ENCODE data around the gene RNF151. TPM values are rescaled to one million over a fixed set of nuclear protein-coding genes. Genes with fewer than 3 reads are reported as not detected.

The RNF151 gene
- total and polyA plus RNA-seq, 2 of the 13 experiments (the other 11 are each of a cell fraction or from before 2014, with no cell fraction given), result not detected

DNA sequence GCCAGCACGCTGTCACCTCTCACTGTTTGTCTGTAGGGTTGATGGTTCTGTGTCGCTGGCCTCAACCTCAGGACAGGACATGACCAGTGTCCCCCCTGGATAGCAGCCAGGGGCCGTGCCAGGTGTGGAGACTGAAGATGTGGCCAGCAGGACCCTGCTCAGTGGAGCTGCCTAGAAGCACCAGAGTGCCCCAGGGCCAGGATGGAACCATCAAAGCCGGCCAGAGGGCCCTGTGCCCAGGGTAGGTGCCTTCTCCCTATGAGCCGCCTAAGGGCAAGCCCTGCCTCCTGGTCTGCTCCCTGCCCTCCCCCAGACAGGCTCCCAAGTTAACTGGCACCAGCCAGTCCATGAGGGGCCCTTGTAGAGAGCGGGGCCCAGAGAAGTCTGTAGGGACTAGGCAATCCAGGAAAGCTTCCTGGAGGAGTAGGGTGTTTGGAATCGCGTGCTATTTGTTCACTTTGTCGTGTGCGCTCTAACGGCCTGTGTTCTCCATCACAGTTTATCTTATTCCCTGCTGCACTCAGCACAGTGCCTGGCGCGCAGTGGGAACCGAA, 7.9 kb upstream of the RNF151 start (continued):
- TF ChIP-seq ZNF747 (CRISPR knock-in tag; IDR thresholded peaks at IDR 0.05; ENCODE audit: borderline replicate concordance) (no peak), ZSCAN29 (CRISPR knock-in tag; conservative IDR thresholded peaks at IDR 0.05) (no peak), ZBTB39 (CRISPR knock-in tag; IDR thresholded peaks at IDR 0.05) (no peak)

DNA sequence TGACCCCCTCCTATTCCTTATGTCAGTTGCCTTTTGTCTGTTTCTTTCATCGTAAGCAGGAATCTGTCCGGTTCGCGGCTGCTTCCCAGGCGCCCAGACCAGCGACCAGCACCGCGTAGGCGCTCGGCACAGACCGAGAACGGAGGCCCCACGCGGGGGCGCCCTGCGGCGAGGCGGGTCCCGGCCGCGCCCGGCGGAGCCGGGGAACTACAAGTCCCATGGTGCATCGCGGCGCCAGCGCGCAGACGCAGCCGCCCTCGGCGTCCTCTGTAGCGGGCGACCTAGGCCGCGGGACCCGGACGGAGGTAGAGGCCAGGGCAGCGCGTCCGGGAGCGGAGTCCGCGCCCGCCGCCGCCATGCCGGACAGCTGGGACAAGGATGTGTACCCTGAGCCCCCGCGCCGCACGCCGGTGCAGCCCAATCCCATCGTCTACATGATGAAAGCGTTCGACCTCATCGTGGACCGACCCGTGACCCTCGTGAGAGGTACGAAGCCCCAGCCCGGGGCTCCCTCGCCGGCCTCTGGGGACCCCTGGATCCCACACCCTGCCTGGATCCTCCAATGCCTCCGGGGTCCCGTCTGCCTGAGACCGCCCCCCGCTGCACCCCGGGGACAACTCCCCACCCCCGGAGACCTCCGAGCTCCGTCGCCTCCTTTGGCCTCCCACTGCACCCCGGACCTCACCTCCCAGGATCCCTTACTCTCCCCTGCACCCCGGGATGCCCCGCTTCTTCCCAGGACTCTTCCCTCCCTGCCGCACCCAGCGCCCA, 7.2 kb upstream of the RNF151 start, which contains the start of gene NDUFB10:
TSS of gene NDUFB10 (plus strand) at position 270 of the 771 bp plus-strand sequence. CDS start at position 357, 87 bp downstream.
- peak within 1 kb of the TSS; percentile 80 for H3K27ac ChIP-seq (ENCODE audit: extremely low read length, insufficient read depth, low read length)
- H3K4me1 ChIP-seq (ENCODE audit: insufficient read depth, low read length), result peaks cover 51% of the 10 kb centered on the region
- H3K27me3 ChIP-seq (ENCODE audit: control insufficient read depth in 1 of 2, insufficient read depth in 2 of 2, low read length in 2 of 2), result peaks cover 0 to 5% of the 10 kb centered on the region in 2 experiments; a peak in 3 of 5 replicates
- no peaks in the 10 kb centered on the region for H3K9me3 ChIP-seq (ENCODE audit: low read length)
- H3K36me3 ChIP-seq (replicated peaks in 1 of 2; ENCODE audit: control insufficient read depth in 1 of 2, insufficient read depth in 2 of 2, low read length in 2 of 2), result peaks cover 3 to 19% of the 10 kb centered on the region in 2 experiments; a peak in 3 of 5 replicates
- H3K4me2 ChIP-seq (ENCODE audit: low read depth, low read length), result peak within 1 kb of the TSS; percentile 98
- H3K4me3 ChIP-seq (replicated peaks in 1 of 3; ENCODE audit: insufficient read depth in 1 of 3, low read depth in 2 of 3, low read length in 3 of 3), result peak within 1 kb of the TSS; percentile 81 to 98 (median 94)
- intact Hi-C loops (cut with micrococcal nuclease; ENCODE audit: unreplicated experiment) (loop anchor here (2.0 kb wide), 1 partner anchor 19 kb away; no protein-coding TSS in a partner anchor), in situ Hi-C loops (cut with HindIII; ENCODE audit: extremely low pct_ligation_motif_present, low pct_unique_long_range_greater_than_20kb) (no loop called here)
- DNase-seq (ENCODE audit: low spot score) (peak; percentile 80), ATAC-seq (peak; percentile 74), FAIRE-seq (no peak)
- H4K20me1 ChIP-seq (ENCODE audit: insufficient read depth, low read length), result peaks cover 34% of the 10 kb centered on the region
- ChIA-PET POLR2A (interaction anchor here (3.0 to 7.4 kb wide), 2 partner anchors 12 to 18 kb away, joined by 26 to 139 read pairs; partner anchors contain the start of genes MSRB1 and TBL3), CTCF (ENCODE audit: low intra/inter-chr PET ratio, low total read pairs) (no interaction called here)
- peaks cover 30% of the 10 kb centered on the region for H3K79me2 ChIP-seq (ENCODE audit: insufficient read depth, low read length)
- BruUV-seq (replicated peaks), result no TSS peak
- under 1% methylated on average over 43 of the region's 79 CpGs for WGBS (ENCODE audit: low lambda C conversion rate)
- H2AFZ ChIP-seq (ENCODE audit: low read length), result peak within 1 kb of the TSS; percentile 65
- H3K9ac ChIP-seq (ENCODE audit: insufficient read depth, low read depth, low read length), result peak within 1 kb of the TSS; percentile 94
- peak; percentile 89 for TF ChIP-seq GABPB1 (CRISPR knock-in tag; IDR thresholded peaks at IDR 0.05)
- no peak for TF ChIP-seq ZSCAN22 (CRISPR knock-in tag; IDR thresholded peaks at IDR 0.05)
- TF ChIP-seq PRPF4 (IDR thresholded peaks at IDR 0.05; ENCODE audit: low read depth, low read length, poor library complexity, severe bottlenecking), result no peak
- TF ChIP-seq ZNF614 (CRISPR knock-in tag; IDR thresholded peaks at IDR 0.05; ENCODE audit: borderline replicate concordance), result peak; percentile 85
- TF ChIP-seq, protein P1, sequence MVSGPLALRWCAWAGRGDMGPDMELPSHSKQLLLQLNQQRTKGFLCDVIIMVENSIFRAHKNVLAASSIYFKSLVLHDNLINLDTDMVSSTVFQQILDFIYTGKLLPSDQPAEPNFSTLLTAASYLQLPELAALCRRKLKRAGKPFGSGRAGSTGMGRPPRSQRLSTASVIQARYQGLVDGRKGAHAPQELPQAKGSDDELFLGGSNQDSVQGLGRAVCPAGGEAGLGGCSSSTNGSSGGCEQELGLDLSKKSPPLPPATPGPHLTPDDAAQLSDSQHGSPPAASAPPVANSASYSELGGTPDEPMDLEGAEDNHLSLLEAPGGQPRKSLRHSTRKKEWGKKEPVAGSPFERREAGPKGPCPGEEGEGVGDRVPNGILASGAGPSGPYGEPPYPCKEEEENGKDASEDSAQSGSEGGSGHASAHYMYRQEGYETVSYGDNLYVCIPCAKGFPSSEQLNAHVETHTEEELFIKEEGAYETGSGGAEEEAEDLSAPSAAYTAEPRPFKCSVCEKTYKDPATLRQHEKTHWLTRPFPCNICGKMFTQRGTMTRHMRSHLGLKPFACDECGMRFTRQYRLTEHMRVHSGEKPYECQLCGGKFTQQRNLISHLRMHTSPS (CRISPR knock-in tag; IDR thresholded peaks at IDR 0.05; ENCODE audit: low read depth), result no peak
- TF ChIP-seq NR2F6 (IDR thresholded peaks at IDR 0.05), result no peak
- 0 out of 2 replicates have a peak, but pooled peaks have one; percentile 42 for TF ChIP-seq NR2F6 (CRISPR knock-in tag; IDR thresholded peaks at IDR 0.05)
- no peak for TF ChIP-seq NCOR1 (IDR thresholded peaks at IDR 0.05; ENCODE audit: borderline replicate concordance, low read length)
- no peak; the same call in 1 of the 2 replicates for TF ChIP-seq NR2F2 (IDR thresholded peaks at IDR 0.05; ENCODE audit: borderline replicate concordance, low read depth)
- TF ChIP-seq MTF2 (CRISPR knock-in tag; IDR thresholded peaks at IDR 0.05; ENCODE audit: borderline replicate concordance), result no peak
- TF ChIP-seq SUZ12 (IDR thresholded peaks at IDR 0.05; ENCODE audit: low read depth, low read length), result peak; percentile 72
- no peak for TF ChIP-seq ZNF543 (CRISPR knock-in tag; IDR thresholded peaks at IDR 0.05)
- TF ChIP-seq ZNF501 (CRISPR knock-in tag; IDR thresholded peaks at IDR 0.05), result peak; percentile 85
- peak; percentile 20; the same call in 1 of the 2 replicates for TF ChIP-seq BCL6 (CRISPR knock-in tag; IDR thresholded peaks at IDR 0.05)
- TF ChIP-seq ZNF547 (CRISPR knock-in tag; IDR thresholded peaks at IDR 0.05), result peak; percentile 64; the same call in 1 of the 2 replicates
- peak; percentile 71 for TF ChIP-seq YEATS2 (CRISPR knock-in tag; IDR thresholded peaks at IDR 0.05; ENCODE audit: borderline replicate concordance)
- 0 out of 2 replicates have a peak, but pooled peaks have one; percentile 25 for TF ChIP-seq MEF2D (CRISPR knock-in tag; IDR thresholded peaks at IDR 0.05)

Measured in HepG2 (cell line).